Lung (tissue), 12 donors: Measurements from ENCODE around the gene PPP1R7. TPM values are rescaled to one million over a fixed set of nuclear protein-coding genes. Genes with fewer than 3 reads are reported as not detected.

Source experiments
- ATAC-seq: fragments of 200-7000 bp; cut with Tn5 transposase; one replicate; pipeline ENCODE4 v1.9.1; 2020; ENCODE audit warnings: moderate number of reproducible peaks; ENCODE audit not compliant: insufficient read depth, low FRiP score
- DNase-seq, 3 donors: peaks; one replicate each; pipeline ENCODE4 v3.0.0-alpha.2; 2013 to 2017
- H3K27ac ChIP-seq, 2 donors: one replicate each; pipeline ENCODE4 v1.5.1; 2013; ENCODE audit warnings: mild to moderate bottlenecking in 2 of 2, moderate library complexity in 2 of 2, control low read depth in 1 of 2, inconsistent platforms in 1 of 2, low read depth in 1 of 2, low read length in 1 of 2
- H3K27me3 ChIP-seq, 3 donors: one replicate each; pipeline ENCODE4 v1.5.1; 2013; ENCODE audit warnings: low read length in 2 of 3; ENCODE audit not compliant: control insufficient read depth in 3 of 3, insufficient read depth in 3 of 3
- H3K36me3 ChIP-seq, 4 donors: one replicate each; pipeline ENCODE4 v1.5.1; 2013; ENCODE audit warnings: low read length in 4 of 4, mild to moderate bottlenecking in 1 of 4, moderate library complexity in 1 of 4; ENCODE audit not compliant: control insufficient read depth in 4 of 4, insufficient read depth in 4 of 4
- H3K4me1 ChIP-seq, 5 donors: one replicate each; pipeline ENCODE4 v1.5.1; 2013; ENCODE audit warnings: low read length in 5 of 5, mild to moderate bottlenecking in 2 of 5, moderate library complexity in 1 of 5; ENCODE audit not compliant: control insufficient read depth in 5 of 5, insufficient read depth in 5 of 5
- H3K4me3 ChIP-seq: one replicate; pipeline ENCODE4 v1.5.1; 2013; ENCODE audit warnings: mild to moderate bottlenecking, control low read depth, moderate library complexity
- H3K9ac ChIP-seq, 2 donors: one replicate each; pipeline ENCODE4 v1.5.1; 2013; ENCODE audit warnings: low read length in 2 of 2, control low read depth in 1 of 2; ENCODE audit not compliant: insufficient read depth in 1 of 2
- H3K9me3 ChIP-seq, 4 donors: one replicate each; pipeline ENCODE4 v1.5.1; 2013; ENCODE audit warnings: low read length in 3 of 4, mild to moderate bottlenecking in 1 of 4, moderate library complexity in 1 of 4; ENCODE audit not compliant: control insufficient read depth in 4 of 4, insufficient read depth in 3 of 4
- WGBS, 2 donors: extraction: QIAGEN DNeasy Blood & Tissue Kit; methylation state at CpG; one replicate each; pipeline ENCODE4 v1.1.7; 2013; 5-methylcytosine and 5-hydroxymethylcytosine counted together
- polyA plus RNA-seq, 2 donors: library from polyadenylated mRNA; stranded (reverse); fragments of 200-250 nt; gene quantifications; one replicate each; pipeline ENCODE4 v1.2.1, GENCODE V29; 2013
- total RNA-seq, 2 donors: library from RNA; depleted of rRNA in 1 of 2; stranded (reverse); fragments of >200 nt in 1 of 2; gene quantifications; one replicate each; pipeline ENCODE4 v1.2.1, GENCODE V29; 2014 to 2021
- TF ChIP-seq, protein P1 (sequence below): IDR thresholded peaks from 2 replicates; pipeline ENCODE4 v1.5.1; 2012; ENCODE audit warnings: mild to moderate bottlenecking; ENCODE audit errors: control extremely low read depth, extremely low read depth
- donor health status: control.
- donor health status: control.
- donor health status: Bipolar disorder and iron deficiency.
- donor health status: healthy.
- donor health status: DM: yes; HTN: yes; CAD: no.

Gene PPP1R7
- total and polyA plus RNA-seq, 4 donors: 54.6 to 78.1 (median 65.9) TPM

GRCh38 chr2:241224018-241224850 lies 74.0 kb downstream of the PPP1R7 start:
- DNase-seq: peak; percentile 64 to 78 (median 65)
- peaks cover 0 to 14% (median 3%) of the 10 kb centered on the region in 5 donors for H3K4me1 ChIP-seq
- H3K4me3 ChIP-seq: no peak overlapping the region
- whole genome bisulfite sequencing, 2 donors: 54 to 62% methylated on average over 26 of the region's 26 CpGs
- H3K9me3 ChIP-seq: no peaks in the 10 kb centered on the region
- no peak overlapping the region for H3K9ac ChIP-seq
- TF ChIP-seq, protein P1, sequence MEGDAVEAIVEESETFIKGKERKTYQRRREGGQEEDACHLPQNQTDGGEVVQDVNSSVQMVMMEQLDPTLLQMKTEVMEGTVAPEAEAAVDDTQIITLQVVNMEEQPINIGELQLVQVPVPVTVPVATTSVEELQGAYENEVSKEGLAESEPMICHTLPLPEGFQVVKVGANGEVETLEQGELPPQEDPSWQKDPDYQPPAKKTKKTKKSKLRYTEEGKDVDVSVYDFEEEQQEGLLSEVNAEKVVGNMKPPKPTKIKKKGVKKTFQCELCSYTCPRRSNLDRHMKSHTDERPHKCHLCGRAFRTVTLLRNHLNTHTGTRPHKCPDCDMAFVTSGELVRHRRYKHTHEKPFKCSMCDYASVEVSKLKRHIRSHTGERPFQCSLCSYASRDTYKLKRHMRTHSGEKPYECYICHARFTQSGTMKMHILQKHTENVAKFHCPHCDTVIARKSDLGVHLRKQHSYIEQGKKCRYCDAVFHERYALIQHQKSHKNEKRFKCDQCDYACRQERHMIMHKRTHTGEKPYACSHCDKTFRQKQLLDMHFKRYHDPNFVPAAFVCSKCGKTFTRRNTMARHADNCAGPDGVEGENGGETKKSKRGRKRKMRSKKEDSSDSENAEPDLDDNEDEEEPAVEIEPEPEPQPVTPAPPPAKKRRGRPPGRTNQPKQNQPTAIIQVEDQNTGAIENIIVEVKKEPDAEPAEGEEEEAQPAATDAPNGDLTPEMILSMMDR: no peak
- no peaks in the 10 kb centered on the region for H3K27me3 ChIP-seq
- no peak for ATAC-seq
- peaks cover 6 to 34% (median 18%) of the 10 kb centered on the region in 4 donors for H3K36me3 ChIP-seq
- H3K27ac ChIP-seq: no peak overlapping the region

DNA sequence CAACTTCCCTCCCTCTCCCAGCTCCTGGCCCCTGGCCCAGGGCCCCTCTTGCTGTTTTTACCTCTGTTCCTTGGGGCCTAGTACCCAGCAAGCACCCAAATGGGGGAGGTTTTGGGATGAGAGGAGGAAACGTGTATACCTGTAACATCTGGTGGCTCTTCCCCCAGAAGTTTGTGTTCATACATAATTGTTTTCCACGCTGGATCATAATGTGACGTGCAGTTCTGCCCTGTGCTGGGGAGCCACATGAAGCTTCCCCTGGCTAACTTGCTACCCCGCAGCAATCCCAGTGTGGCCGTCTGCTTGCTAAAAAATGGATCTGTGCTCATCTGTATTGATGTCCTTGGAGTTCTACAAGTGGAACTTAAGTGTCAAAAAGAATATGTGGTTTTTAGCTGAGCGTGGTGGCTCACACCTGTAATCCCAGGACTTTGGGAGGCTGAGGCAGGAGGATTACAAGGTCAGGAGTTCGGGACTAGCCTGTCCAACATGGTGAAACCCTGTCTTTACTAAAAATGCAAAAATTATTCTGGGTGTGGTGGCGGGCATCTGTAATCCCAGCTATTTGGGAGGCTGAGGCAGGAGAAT lies 74.7 kb downstream of the PPP1R7 start:
- no peak overlapping the region for H3K4me3 ChIP-seq
- H3K4me1 ChIP-seq: peaks cover 0 to 13% (median 3%) of the 10 kb centered on the region in 5 donors
- TF ChIP-seq, protein P1: no peak
- no peak overlapping the region for H3K27ac ChIP-seq
- H3K9me3 ChIP-seq: no peaks in the 10 kb centered on the region
- peaks cover 12 to 41% (median 20%) of the 10 kb centered on the region in 4 donors for H3K36me3 ChIP-seq
- no peak for ATAC-seq
- H3K9ac ChIP-seq: no peak overlapping the region
- DNase-seq: peak in 1 of 3 donors; percentile 29
- no peaks in the 10 kb centered on the region for H3K27me3 ChIP-seq
- WGBS, 2 donors: 84 to 94% methylated on average over 8 of the region's 8 CpGs

DNA sequence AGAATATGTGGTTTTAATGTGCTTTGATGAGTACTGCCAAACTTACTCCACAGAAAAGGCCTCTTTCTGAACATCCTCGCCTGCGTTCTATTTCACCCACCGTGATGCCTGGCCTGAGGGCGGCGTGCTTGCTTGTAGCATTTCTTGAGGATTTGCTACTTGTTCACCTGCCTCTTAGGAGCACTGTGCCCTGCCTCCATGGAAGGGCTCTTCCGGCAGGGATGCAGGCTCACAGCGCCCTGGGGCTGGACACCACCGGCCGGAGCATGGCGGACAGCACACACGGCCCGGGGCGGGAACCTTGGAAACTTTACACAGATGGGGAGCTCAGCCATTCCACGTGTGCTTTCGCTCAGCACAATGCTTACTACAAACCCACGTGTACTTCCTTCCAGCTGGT lies 75.3 kb downstream of the PPP1R7 start:
- H3K27me3 ChIP-seq: no peaks in the 10 kb centered on the region
- no peak overlapping the region for H3K9ac ChIP-seq
- peaks cover 0 to 13% (median 3%) of the 10 kb centered on the region in 5 donors for H3K4me1 ChIP-seq
- ATAC-seq: no peak
- no peak overlapping the region for H3K4me3 ChIP-seq
- TF ChIP-seq, protein P1: no peak
- 93 to 94% methylated on average over 16 of the region's 16 CpGs for WGBS, 2 donors
- DNase-seq: no peak
- peaks cover 18 to 47% (median 26%) of the 10 kb centered on the region in 4 donors for H3K36me3 ChIP-seq
- H3K9me3 ChIP-seq: no peaks in the 10 kb centered on the region
- no peak overlapping the region for H3K27ac ChIP-seq
